MM.1S (cell line): ENCODE measurements around the gene EMSY.

Experiments
- CTCF ChIP-seq: fragments of 300-600 bp; sonication (generic); IDR thresholded peaks from 2 replicates; pipeline ENCODE4 v1.5.1; 2016; ENCODE audit warnings: antibody characterized with exemption, low read length, mixed read lengths
- EZH2 ChIP-seq: fragments of 300-600 bp; sonication (generic); optimal IDR thresholded peaks from 2 replicates; pipeline ENCODE3; 2017; ENCODE audit warnings: low read depth, mild to moderate bottlenecking, antibody characterized with exemption, low read length, mixed read lengths
- EZH2phosphoT487 ChIP-seq: fragments of 300-600 bp; sonication (generic); IDR thresholded peaks from 2 replicates; pipeline ENCODE4 v1.6.1; 2018; ENCODE audit warnings: antibody characterized with exemption, low read length

DNA sequence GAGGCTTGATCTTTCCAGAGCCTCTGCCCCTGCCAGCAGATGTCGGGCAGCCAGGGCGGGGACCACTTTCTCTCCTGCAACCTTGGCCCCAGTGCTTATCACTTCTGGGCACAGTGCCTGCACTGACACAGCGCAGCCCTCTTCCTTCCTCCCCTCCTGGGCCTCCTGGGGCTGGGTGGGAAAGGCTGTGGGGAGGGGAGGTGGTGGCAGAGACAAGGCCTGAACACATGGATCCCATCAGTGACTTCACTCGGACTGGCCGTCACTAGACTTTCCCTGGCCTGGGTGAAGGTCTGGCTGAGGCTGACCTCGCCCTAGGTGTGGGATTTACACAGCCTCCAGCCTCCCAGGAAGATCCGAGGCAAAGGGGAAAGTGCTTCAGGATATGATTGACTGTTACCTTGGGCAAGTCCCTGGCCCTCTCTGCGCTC, 157.6 kb downstream of the EMSY start:
- TF ChIP-seq CTCF (no peak), EZH2 (no peak), EZH2phosphoT487 (no peak)
